GM21367 (cell line): Measurements from ENCODE around the gene OPN3.

Source experiments
- ATAC-seq: cut with Tn5 transposase; IDR thresholded peaks from one replicate; pipeline ENCODE4 v1.9.1; 2021; ENCODE audit not compliant: unreplicated experiment

The OPN3 gene

GRCh38 chr1:241592273-241592958 is 47.8 kb downstream of the OPN3 start:
- no peak for ATAC-seq

- no peak for ATAC-seq
Observed at GRCh38 chr1:241591736-241592135, 48.4 kb downstream of the OPN3 start.

GRCh38 chr1:241591317-241591716 is 48.9 kb downstream of the OPN3 start:
- no peak for ATAC-seq

GRCh38 chr1:241590719-241591118 is 49.5 kb downstream of the OPN3 start:
- ATAC-seq: no peak

GRCh38 chr1:241589521-241589920 is 50.6 kb downstream of the OPN3 start:
- ATAC-seq: no peak

- ATAC-seq: no peak
Observed at GRCh38 chr1:241586905-241587512, 53.2 kb downstream of the OPN3 start.

- ATAC-seq: no peak
Observed at GRCh38 chr1:241582921-241583321, 57.2 kb downstream of the OPN3 start.

GRCh38 chr1:241579434-241579833 is 60.7 kb downstream of the OPN3 start:
- ATAC-seq: no peak

- ATAC-seq: no peak
Observed at GRCh38 chr1:241574154-241574553, 66.0 kb downstream of the OPN3 start.

- no peak for ATAC-seq
Observed at GRCh38 chr1:241569848-241570247, 70.3 kb downstream of the OPN3 start.

GRCh38 chr1:241560849-241561187 is 79.4 kb downstream of the OPN3 start:
- no peak for ATAC-seq

- ATAC-seq: no peak
Observed at GRCh38 chr1:241560146-241560848, 79.9 kb downstream of the OPN3 start.

GRCh38 chr1:241557551-241558193 is 82.5 kb downstream of the OPN3 start:
- no peak for ATAC-seq

GRCh38 chr1:241557031-241557430 is 83.1 kb downstream of the OPN3 start:
- ATAC-seq: no peak

- ATAC-seq: no peak
Observed at GRCh38 chr1:241555526-241555925, 84.6 kb downstream of the OPN3 start.

- no peak for ATAC-seq
Observed at GRCh38 chr1:241553886-241554592, 86.1 kb downstream of the OPN3 start.

GRCh38 chr1:241551759-241552638 is 88.2 kb downstream of the OPN3 start:
- peak; percentile 83 for ATAC-seq

- ATAC-seq: no peak
Observed at GRCh38 chr1:241550318-241550717, 89.9 kb downstream of the OPN3 start.

- no peak for ATAC-seq
Observed at GRCh38 chr1:241548008-241548407, 92.2 kb downstream of the OPN3 start.
